GM23338 (cell line): ENCODE measurements around the gene TSPEAR. TPM values are rescaled to one million over a fixed set of nuclear protein-coding genes. Genes with fewer than 3 reads are reported as not detected.

Experiments used
- ATAC-seq: fragments of 200-7000 bp; cut with Tn5 transposase; 3 replicates; pipeline ENCODE4 v1.9.1; 2020
- DNase-seq: peaks from one replicate; pipeline ENCODE4 v3.0.0-alpha.2; 2015; ENCODE audit warnings: low spot score
- H2AFZ ChIP-seq: fragments of 200-600 bp; sonication (generic); 2 replicates; pipeline ENCODE4 v1.8.0; 2016; ENCODE audit warnings: antibody characterized with exemption, mild to moderate bottlenecking, moderate library complexity
- H3F3A ChIP-seq: fragments of 200-600 bp; sonication (generic); replicated peaks from 2 replicates; pipeline ENCODE4 v1.8.0; 2017; ENCODE audit warnings: antibody characterized with exemption, mixed run types, low read depth
- H3K27ac ChIP-seq: fragments of 200-600 bp; sonication (generic); 2 replicates; pipeline ENCODE4 v1.6.1; 2016; ENCODE audit warnings: low read depth
- H3K27me3 ChIP-seq: fragments of 200-600 bp; sonication (generic); 2 replicates; pipeline ENCODE4 v1.8.0; 2016; ENCODE audit warnings: mild to moderate bottlenecking, mixed run types, moderate library complexity; ENCODE audit not compliant: insufficient read depth
- H3K36me3 ChIP-seq: fragments of 200-600 bp; sonication (generic); 2 replicates; pipeline ENCODE4 v1.8.0; 2016; ENCODE audit warnings: mild to moderate bottlenecking; ENCODE audit not compliant: insufficient read depth
- H3K4me1 ChIP-seq: fragments of 200-600 bp; sonication (generic); 2 replicates; pipeline ENCODE4 v1.8.0; 2016; ENCODE audit warnings: mild to moderate bottlenecking, moderate library complexity; ENCODE audit not compliant: insufficient read depth
- H3K4me2 ChIP-seq: fragments of 200-600 bp; sonication (generic); 2 replicates; pipeline ENCODE4 v1.7.1; 2017; ENCODE audit warnings: mixed run types
- H3K4me3 ChIP-seq: fragments of 200-600 bp; sonication (generic); 2 replicates; pipeline ENCODE4 v1.6.1; 2016; ENCODE audit warnings: mixed run types
- H3K79me2 ChIP-seq: fragments of 200-600 bp; sonication (generic); replicated peaks from 2 replicates; pipeline ENCODE4 v1.8.0; 2017; ENCODE audit warnings: mild to moderate bottlenecking; ENCODE audit not compliant: insufficient read depth
- H3K9me2 ChIP-seq: fragments of 200-600 bp; sonication (generic); 2 replicates; pipeline ENCODE4 v1.8.0; 2017; ENCODE audit not compliant: insufficient read depth
- H4K20me1 ChIP-seq: fragments of 200-600 bp; sonication (generic); replicated peaks from 2 replicates; pipeline ENCODE4 v1.8.0; 2017; ENCODE audit warnings: mild to moderate bottlenecking; ENCODE audit not compliant: insufficient read depth
- H3K27ac Mint-ChIP-seq: 2 replicates; pipeline ENCODE4 v1.8.0; 2020; ENCODE audit warnings: inconsistent platforms, mild to moderate bottlenecking, moderate library complexity, mixed read lengths
- H3K27me3 Mint-ChIP-seq: 3 replicates; pipeline ENCODE4 v1.8.0; 2022; ENCODE audit warnings: low read depth, mild to moderate bottlenecking, moderate library complexity, mixed read lengths, inconsistent platforms; ENCODE audit not compliant: insufficient read depth, poor library complexity
- H3K36me3 Mint-ChIP-seq: 3 replicates; pipeline ENCODE4 v1.8.0; 2021; ENCODE audit warnings: low read depth, mild to moderate bottlenecking, inconsistent platforms, moderate library complexity, mixed read lengths
- H3K4me1 Mint-ChIP-seq: 3 replicates; pipeline ENCODE4 v1.8.0; 2020; ENCODE audit warnings: mild to moderate bottlenecking, inconsistent platforms, mixed read lengths
- H3K4me3 Mint-ChIP-seq: 3 replicates; pipeline ENCODE4 v1.8.0; 2021; ENCODE audit warnings: moderate library complexity, mild to moderate bottlenecking, inconsistent platforms, mixed read lengths
- H3K9me3 Mint-ChIP-seq: 3 replicates; pipeline ENCODE4 v1.8.0; 2020; ENCODE audit warnings: moderate library complexity, mild to moderate bottlenecking, inconsistent platforms, mixed read lengths
- CREB1 ChIP-seq: fragments of 250-450 bp; sonication (Bioruptor Pico); IDR thresholded peaks from 2 replicates; pipeline ENCODE4 v1.5.0; 2020; ENCODE audit warnings: low read depth, mild to moderate bottlenecking, moderate library complexity
- CTCF ChIP-seq, 2 experiments: fragments of 200-600 bp in 1 of 2; sonication (generic) in 1 of 2; conservative IDR thresholded peaks; 2 replicates each; pipeline versions ENCODE4 v1.5.1 to v1.6.1; 2016 to 2017; ENCODE audit warnings: antibody characterized with exemption in 2 of 2, low read depth in 2 of 2, mild to moderate bottlenecking in 2 of 2, moderate library complexity in 1 of 2
- ETS1 ChIP-seq: IDR thresholded peaks from 2 replicates; pipeline ENCODE4 v1.6.1; 2016; ENCODE audit warnings: antibody characterized with exemption
- EZH2 ChIP-seq: fragments of 200-600 bp; sonication (generic); IDR thresholded peaks from one replicate; pipeline ENCODE4 v1.8.0; 2017; ENCODE audit warnings: antibody characterized with exemption, mild to moderate bottlenecking, low read depth; ENCODE audit not compliant: unreplicated experiment
- EZH2phosphoT487 ChIP-seq: fragments of 200-600 bp; sonication (generic); IDR thresholded peaks from one replicate; pipeline ENCODE4 v1.8.1; 2018; ENCODE audit warnings: antibody characterized with exemption; ENCODE audit not compliant: unreplicated experiment
- JUNB ChIP-seq: IDR thresholded peaks from one replicate; pipeline ENCODE4 v1.6.1; 2016; ENCODE audit warnings: antibody characterized with exemption; ENCODE audit not compliant: unreplicated experiment
- NANOG ChIP-seq: IDR thresholded peaks from 2 replicates; pipeline ENCODE4 v1.6.1; 2016; ENCODE audit warnings: antibody characterized with exemption, borderline replicate concordance
- POLR2AphosphoS5 ChIP-seq: IDR thresholded peaks from 2 replicates; pipeline ENCODE4 v1.6.1; 2016; ENCODE audit warnings: antibody characterized with exemption, low read depth
- REST ChIP-seq: IDR thresholded peaks from one replicate; pipeline ENCODE4 v1.6.1; 2018; ENCODE audit warnings: antibody characterized with exemption; ENCODE audit not compliant: unreplicated experiment
- STAT1 ChIP-seq: IDR thresholded peaks from one replicate; pipeline ENCODE4 v1.6.1; 2016; ENCODE audit warnings: antibody characterized with exemption; ENCODE audit not compliant: unreplicated experiment
- ZNF114 ChIP-seq: fragments of 250-450 bp; sonication (Bioruptor Pico); IDR thresholded peaks from 2 replicates; pipeline ENCODE4 v1.5.0; 2020; ENCODE audit warnings: mild to moderate bottlenecking, moderate library complexity
- ZNF331 ChIP-seq: fragments of 250-450 bp; sonication (Bioruptor Pico); IDR thresholded peaks from 2 replicates; pipeline ENCODE4 v1.5.0; 2020; ENCODE audit warnings: low read depth, mild to moderate bottlenecking, moderate library complexity
- ZNF462 ChIP-seq: fragments of 250-450 bp; sonication (Bioruptor Pico); IDR thresholded peaks from 2 replicates; pipeline ENCODE4 v1.5.0; 2020; ENCODE audit warnings: mild to moderate bottlenecking, moderate library complexity
- polyA plus RNA-seq: library from polyadenylated mRNA; unstranded; fragments of >200 nt; fragmentation: Nextera tagmentation; extraction: Ambion mirVana; gene quantifications from 2 replicates; pipeline ENCODE4 v1.2.1, GENCODE V29; 2016
- total RNA-seq: library from RNA; depleted of rRNA; stranded (reverse); fragments of >200 nt; shearing (Covaris generic); gene quantifications from 2 replicates; pipeline ENCODE4 v1.2.3, GENCODE V29; 2014

Gene TSPEAR
- total and polyA plus RNA-seq, 2 experiments from 2014 or later: 0.35 to 0.92 TPM

GRCh38 chr21:44677881-44678280 is 33.5 kb downstream of the TSPEAR start:
- H3K4me2 ChIP-seq: no peak overlapping the region
- H3K27ac ChIP-seq: no peak overlapping the region
- DNase-seq (no peak), ATAC-seq (no peak)
- H4K20me1 ChIP-seq: no peaks in the 10 kb centered on the region
- H3K4me1 ChIP-seq: no peaks in the 10 kb centered on the region
- no peaks in the 10 kb centered on the region for H3F3A ChIP-seq
- no peaks in the 10 kb centered on the region for H3K79me2 ChIP-seq
- no peaks in the 10 kb centered on the region for H3K27me3 Mint-ChIP-seq
- no peaks in the 10 kb centered on the region; the same call in 1 of the 2 replicates for H3K9me2 ChIP-seq
- no peak overlapping the region for H3K27ac Mint-ChIP-seq
- H2AFZ ChIP-seq: no peak overlapping the region
- H3K36me3 ChIP-seq: no peaks in the 10 kb centered on the region
- H3K36me3 Mint-ChIP-seq: no peaks in the 10 kb centered on the region
- no peaks in the 10 kb centered on the region for H3K4me1 Mint-ChIP-seq
- H3K27me3 ChIP-seq: no peaks in the 10 kb centered on the region
- peaks cover 2% of the 10 kb centered on the region; the same call in 2 of the 3 replicates for H3K9me3 Mint-ChIP-seq
- H3K4me3 Mint-ChIP-seq: no peak overlapping the region
- no peak for TF ChIP-seq ZNF331 (CRISPR knock-in tag)
- no peak for TF ChIP-seq JUNB
- no peak for TF ChIP-seq ZNF114
- TF ChIP-seq EZH2: no peak
- no peak for TF ChIP-seq POLR2AphosphoS5
- TF ChIP-seq ETS1: no peak
- no peak for TF ChIP-seq STAT1
- TF ChIP-seq ZNF462 (CRISPR knock-in tag): no peak
- no peak for TF ChIP-seq REST
- no peak for TF ChIP-seq EZH2phosphoT487
- no peak for TF ChIP-seq CTCF (conservative IDR thresholded peaks at IDR 0.05; ENCODE audit: low read depth in 2 of 2)
- no peak for TF ChIP-seq CREB1
- no peak for TF ChIP-seq NANOG
- H3K4me3 ChIP-seq: no peak overlapping the region
